GM21360 (cell line): Measurements from ENCODE around the gene PRIMA1.

Source experiments
- ATAC-seq: cut with Tn5 transposase; IDR thresholded peaks from one replicate; pipeline ENCODE4 v1.9.1; 2021; ENCODE audit warnings: mild to moderate bottlenecking, moderate library complexity; ENCODE audit not compliant: unreplicated experiment

Gene PRIMA1

DNA sequence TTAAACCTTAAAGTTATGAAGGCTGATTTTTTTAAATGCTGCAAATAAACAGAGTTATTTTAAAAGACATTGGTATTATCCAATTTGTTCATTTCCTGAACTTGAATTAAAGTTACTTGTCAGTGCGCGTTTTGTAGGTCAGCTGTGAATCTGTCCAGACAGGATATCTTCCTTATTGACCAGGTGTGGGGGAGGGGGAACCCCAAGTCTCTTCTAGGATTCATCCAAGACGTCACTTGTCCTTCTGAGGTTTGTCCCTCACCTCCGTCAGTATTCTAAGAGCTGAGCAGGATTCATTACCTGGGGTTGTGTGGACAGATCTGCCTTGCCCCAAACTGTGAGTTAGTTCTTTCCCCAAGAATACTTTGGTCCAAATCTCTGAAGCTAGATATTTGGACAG lies 8.8 kb upstream of the PRIMA1 start:
- no peak for ATAC-seq

DNA sequence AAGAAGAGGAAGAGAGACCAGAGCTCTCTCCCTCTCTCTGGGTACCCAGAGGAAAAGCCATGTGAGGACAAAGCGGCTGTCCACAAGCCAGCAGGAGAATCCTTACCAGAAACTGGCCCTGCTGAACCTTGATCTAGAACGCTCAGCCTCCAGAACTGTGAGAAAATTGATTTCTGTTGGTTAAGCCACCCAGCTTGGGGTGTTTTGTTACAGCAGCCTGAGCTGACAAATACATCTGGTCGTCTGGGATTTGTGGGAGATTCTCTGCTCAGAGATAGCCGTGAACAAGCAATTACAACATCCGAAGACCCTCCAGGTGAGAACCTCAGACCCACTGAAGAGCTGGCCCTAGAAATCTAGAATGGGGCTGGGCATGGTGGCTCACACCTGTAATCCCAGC lies 6.5 kb upstream of the PRIMA1 start:
- ATAC-seq = no peak

- no peak for ATAC-seq
Observed at GRCh38 chr14:93793555-93794324, 5.5 kb upstream of the PRIMA1 start.

DNA sequence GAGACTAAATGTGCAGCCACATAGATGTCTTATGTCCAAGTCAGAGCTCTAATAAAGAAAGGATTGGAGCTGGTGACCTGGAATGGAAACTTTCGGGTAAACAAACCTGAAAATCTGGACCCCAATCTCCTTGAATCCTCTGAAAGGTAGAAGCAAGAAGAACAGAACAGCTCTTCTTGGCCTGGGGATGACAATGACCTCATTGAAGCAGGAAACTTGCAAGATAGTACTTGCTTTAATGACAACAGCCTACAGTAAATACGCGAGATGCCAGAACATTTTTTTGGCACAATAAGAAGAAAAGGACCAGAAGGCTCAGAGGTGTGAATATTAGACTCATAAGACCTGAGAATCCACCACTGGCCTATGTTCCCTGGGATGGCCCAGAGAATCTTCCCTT lies 4.1 kb upstream of the PRIMA1 start:
- ATAC-seq = no peak

GRCh38 chr14:93790966-93791365 lies 2.7 kb upstream of the PRIMA1 start:
- no peak for ATAC-seq

DNA sequence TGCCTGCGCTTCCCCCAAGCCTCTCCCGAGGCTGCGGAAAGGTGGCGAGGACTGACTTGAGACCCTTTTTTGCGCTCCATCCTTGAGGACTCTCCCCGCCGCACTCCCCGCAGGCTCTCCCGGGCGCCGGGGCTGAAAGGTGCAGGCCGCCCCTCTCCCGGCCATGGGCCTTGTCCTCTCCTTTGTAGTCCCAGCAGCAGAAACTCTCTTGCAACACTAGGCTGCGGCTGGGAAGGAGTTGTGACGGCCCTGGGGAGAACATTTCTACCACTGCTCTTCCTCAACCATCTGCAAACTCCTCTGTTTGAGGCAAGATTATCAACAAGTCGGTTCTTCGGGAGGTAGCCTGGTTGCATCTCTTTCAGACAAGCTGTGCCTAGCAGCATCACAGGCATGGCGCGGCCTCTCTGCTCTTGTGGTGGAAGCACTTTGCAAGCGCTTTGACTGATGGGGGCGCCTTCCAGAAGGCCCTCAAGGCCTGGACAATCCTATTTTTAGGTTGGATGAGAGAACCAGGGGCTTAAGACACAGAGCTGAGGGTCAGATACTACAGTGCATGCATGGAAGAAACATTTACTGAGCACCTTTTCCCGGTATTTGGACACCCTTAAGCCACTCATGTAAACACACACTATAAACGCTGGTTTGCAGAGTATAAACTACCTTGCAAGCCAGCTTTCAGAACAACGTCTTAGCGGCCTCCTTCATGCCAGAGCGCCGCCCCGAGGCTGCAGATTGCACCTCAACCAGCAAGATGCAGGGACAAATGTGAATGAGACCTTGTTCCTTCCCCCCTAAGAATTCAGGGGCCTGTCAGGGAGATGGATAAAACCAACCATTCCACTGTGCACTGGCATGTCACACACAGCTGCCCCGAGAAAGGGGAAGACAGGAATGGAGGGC lies 1.2 kb upstream of the PRIMA1 start:
- ATAC-seq = no peak

DNA sequence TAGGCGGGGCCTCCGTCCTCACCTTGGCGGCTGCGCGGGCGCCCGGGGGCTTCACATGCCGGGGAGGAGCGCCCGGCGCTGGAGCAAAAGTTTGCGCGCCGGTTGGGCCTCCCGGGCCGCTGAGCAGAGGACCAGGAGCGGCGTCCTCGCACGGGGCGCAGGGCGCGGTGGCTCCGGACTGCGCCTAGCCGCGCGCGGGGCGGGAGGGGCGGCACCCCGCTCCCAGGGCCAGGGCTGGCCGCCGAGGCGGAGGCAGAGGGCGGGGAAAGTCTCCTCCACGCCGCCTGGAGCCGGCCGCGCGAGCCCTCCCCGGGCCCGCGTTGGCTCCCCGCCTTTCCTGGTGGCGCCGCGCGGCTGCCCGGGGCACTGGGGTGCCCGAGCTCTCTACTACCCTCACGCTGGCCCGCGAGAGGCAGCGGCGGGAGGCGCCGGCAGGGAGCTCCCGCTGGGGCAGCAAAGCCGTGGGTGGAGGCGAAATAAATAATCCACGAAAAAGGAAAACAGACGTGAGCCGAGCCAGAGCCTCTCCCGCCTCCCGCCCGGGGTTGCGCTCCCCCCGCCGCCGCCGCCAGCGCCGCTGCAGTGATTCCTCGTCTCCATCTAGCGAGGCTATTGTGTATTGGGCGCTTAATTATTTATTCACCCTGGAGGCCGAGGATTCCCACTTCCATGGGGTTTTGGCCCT lies 400 bp upstream of the PRIMA1 start:
- no peak for ATAC-seq

- no peak for ATAC-seq
Observed at GRCh38 chr14:93787465-93788292, 606 bp downstream of the PRIMA1 start.

GRCh38 chr14:93785423-93785822 lies 2.9 kb downstream of the PRIMA1 start:
- ATAC-seq = no peak

DNA sequence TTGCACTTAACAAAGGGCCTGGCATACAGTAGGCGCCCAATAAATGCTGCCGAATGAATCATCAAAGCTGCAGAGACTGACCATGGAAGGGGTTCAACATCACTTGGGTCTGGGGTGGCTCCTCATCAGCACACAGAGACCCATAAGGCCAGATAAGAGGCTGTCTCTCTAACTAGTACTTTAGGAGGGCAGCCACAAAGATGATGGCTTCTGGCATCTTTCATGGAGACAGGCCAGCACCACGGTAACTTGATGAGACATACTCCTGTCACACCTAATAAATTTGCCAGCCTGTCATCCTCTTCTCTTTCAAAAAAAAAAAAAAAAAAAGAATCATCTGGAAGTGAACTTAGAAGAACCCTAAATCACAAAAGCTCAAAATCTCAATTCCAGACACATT lies 3.4 kb downstream of the PRIMA1 start:
- ATAC-seq = no peak

DNA sequence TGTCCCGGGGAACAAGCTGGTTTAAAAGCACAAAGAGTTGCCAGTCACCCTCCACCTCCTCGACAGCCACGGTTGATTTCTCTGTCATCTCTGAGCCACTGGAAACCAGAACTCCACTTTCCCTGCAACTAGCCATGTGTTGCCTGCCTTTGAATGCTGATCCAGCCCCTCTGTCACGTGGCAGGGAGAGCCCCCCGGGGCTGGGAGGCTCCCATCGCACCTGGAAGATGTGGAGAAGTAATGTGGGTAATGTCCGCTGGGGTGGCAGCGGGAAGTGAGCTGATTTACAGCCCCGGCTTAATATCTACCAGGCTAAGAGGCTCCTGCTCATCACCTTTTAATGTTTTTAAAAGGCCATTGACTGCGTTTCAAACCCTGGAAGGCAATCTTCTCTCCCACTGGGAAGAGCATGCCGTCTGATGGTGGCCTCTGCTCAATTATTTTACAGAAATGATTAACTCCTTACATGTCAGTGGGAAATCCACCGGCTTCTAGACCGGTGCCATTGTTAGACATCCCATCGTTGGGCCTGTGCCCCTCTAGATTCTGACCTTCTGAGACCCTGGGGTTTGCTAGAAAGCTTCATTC lies 7.4 kb downstream of the PRIMA1 start:
- ATAC-seq = no peak

GRCh38 chr14:93778856-93779629 lies 9.2 kb downstream of the PRIMA1 start:
- no peak for ATAC-seq

DNA sequence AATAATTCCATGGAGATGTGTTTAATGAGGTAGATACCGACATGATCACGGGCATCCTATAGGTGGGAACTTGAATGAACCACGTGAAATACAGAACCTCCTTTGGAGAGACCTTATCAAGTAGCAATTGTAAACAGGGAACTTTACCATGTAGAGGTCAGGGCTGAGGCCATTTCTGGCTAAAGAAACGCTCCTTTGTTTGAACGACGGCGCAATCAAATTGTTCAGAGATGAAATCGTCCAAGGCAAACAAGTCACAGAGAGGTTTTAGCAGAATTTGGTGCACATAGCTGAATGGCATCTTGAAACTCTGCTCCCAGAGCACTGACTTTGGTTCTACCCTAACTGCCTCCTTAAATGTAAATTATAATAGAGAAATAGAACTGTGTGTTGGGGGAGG lies 9.8 kb downstream of the PRIMA1 start:
- no peak for ATAC-seq

GRCh38 chr14:93775744-93776143 lies 12.5 kb downstream of the PRIMA1 start:
- no peak for ATAC-seq

DNA sequence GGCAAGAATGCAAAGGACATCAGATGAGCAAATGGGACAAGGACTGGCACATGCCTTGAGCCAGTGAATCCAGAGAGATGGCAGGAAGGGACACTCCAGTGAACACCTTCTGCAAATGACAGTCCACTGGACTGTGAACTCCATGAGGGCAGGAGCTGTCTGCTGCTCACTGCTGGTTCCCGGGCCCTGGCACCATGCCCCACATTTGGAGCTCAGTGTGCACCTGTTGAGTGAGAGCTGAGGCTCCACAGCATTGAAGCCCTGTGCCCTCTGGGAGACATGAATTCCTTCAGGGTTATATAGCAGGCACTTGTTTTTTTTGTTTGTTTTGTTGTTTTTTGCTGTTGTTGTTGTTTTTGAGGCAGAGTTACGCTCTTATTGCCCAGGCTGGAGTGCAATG lies 13.1 kb downstream of the PRIMA1 start:
- no peak for ATAC-seq

- ATAC-seq = no peak
Observed at GRCh38 chr14:93772263-93772662, 16.0 kb downstream of the PRIMA1 start.

DNA sequence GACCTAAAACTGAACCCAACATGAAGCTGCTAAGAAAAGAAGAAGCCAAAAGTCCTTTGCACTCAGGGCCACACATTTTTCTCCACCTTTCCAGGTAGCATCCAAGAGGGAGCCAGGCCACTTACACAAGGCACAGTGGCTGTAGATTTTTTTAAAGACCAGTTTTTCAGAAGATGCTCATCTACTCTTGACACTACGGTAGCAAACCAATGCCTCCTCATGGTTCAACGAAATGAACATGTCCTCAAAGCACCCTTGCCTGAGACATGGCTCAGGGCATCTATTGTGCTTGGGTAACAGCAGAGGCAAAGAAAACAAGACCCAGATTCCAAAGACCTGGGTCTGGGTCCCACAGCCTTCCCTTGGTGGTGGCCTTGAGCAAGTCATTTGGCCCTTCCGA lies 22.3 kb downstream of the PRIMA1 start:
- no peak for ATAC-seq

GRCh38 chr14:93765155-93765554 lies 23.1 kb downstream of the PRIMA1 start:
- ATAC-seq = no peak

GRCh38 chr14:93764211-93764659 lies 24.1 kb downstream of the PRIMA1 start:
- ATAC-seq = no peak
